NCI-H2029 (cell line): ENCODE results near the gene ADCY9.

Experiments
- DNase-seq: peaks from one replicate; lab custom pipeline; 2025; lab: John Stamatoyannopoulos, UW

Gene ADCY9

DNA sequence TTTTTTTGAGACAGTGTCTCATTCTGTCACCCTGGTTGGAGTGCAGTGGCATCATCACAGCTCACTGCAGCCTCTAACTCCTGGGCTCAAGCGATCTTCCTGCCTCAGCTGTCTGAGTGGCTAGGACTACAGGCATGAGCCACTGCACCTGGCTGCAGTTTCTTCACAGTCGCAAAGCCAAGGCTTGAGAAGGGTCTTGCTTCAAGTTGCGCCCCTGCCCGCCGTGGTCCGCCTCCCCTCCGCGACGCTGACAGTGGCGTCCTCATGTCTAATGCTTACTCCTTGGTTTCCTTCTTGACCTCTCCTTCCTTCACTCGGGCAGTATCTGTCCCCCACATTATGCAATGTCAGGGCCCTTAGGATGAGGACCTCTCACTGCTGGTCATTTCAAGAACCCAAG, 112.7 kb downstream of the ADCY9 start:
- DNase-seq = no peak

- DNase-seq = no peak
Measured at GRCh38 chr16:4003166-4003565, 113.1 kb downstream of the ADCY9 start.

DNA sequence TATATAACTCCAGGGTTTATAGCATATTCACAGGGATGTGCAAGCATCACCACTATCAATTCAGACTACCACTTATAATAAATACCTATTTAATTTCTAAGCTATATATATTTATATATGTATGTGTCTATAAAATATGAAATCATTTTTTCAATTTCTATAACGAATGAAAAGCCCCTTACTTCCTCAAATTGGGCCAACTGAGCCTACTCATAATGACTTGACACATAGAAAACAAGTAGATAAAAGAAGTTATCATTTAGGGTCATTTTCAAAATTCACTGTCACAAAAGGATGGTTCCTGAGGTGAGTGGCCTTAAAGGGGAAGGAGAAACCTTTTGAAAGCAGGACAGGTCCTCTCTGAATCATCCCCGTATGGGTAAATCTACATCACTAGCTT, 114.1 kb downstream of the ADCY9 start:
- no peak for DNase-seq

DNA sequence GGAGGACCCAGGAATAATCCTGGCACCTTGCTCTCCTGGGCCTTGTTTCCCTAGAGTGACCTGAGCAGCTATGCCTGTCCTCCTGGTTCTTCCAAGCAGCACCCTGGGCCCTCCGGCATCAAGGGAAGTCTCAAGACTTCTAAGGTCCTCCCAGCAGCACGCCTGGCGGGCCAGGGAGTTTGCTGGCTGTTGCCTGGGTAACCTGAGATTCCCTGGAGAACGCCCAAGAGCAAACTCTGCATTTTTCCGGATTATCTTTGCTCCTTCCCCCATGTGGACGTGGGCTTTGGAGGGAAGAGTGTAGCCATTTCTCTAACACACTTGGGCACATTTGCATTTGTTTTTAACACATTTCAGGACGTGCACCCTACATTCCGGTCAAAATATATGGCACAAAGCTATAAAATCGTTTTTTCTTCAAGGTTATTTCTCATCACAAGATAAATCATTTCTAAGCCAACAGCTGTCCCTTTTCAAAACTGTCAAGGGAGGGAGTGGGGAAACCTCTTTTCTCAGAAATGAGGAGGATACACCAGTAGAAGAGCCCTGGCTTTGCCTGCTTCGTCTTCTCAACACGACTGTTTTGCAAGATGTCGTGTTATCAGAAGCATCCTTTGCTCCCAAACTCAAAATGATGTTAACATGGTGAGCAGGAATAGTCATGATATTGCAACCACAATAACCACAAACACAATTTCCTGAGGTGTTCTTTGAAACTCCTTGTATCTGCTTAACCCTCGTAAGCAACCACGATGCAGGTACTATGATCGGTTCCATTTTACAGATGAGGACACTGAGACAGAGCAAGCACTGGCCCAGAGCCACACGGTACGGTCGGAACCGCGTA, 116.5 kb downstream of the ADCY9 start:
- no peak for DNase-seq

DNA sequence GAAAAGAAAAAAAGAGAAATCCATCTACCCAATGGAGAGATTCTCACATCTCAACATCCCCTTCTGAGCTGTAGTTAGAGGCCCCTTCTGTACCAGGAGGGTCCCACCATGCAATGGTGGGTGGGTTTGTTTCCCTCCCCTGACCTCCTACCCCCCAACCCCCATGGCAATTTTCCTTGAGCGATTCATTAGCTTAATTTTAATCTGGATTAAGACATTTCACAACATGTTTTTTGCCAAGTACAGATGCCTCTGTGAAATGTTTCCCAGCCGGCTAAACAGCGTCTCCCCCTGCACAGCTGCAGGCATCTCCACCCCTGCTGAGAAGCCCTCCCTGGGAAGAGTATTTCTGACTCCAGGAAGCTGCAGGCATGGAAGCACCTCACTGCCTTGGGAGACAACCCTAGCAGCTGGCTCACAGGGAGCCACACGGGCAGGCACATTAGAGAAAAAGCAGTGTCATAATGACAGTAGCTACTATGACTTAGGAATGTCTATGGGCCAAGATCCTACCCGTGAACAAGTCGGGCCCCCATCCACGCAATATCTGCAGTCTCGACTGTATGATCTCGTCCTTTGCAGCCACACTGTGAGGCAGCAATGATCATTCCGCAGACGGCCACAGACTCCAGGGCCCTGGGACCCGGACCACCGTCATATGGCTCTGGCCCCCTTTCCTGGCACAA, 117.3 kb downstream of the ADCY9 start:
- no peak for DNase-seq

- no peak for DNase-seq
Measured at GRCh38 chr16:3997231-3997841, 118.9 kb downstream of the ADCY9 start.

GRCh38 chr16:3995001-3995400, 121.2 kb downstream of the ADCY9 start:
- no peak for DNase-seq

DNA sequence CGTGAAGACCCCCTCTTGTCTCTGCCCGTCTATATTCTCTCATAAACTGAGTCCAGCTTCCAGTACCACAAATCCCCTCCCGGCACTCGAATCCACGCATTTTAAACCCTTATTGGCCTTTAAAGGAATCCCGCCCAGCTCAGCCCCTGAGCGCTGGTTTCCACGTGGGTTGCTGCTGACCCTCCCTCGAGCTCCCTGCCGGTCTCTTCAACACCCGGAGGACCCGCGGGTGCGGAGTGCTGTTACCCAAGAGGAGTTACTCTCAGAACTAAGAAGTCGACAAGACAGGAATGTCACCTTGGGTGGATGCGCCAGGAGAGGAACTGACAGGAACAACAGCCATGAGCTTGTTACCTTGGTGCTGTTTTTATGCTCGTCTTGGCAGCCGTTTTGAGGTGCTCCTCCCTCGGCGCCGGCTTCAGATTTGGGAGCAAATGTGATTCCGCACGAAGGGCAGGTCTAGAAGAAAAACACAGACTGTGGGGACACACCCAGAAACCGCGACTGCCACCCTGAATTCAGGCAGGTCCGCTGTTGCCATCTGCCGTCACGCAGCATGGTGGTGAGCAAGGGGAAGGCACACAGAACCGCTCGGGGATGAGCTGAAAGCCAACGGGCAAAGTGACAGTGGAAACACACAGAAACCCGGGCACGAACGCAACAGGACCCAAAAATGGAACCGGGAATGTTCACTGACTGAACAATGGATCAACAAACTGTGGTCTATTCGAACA, 123.0 kb downstream of the ADCY9 start:
- no peak for DNase-seq

DNA sequence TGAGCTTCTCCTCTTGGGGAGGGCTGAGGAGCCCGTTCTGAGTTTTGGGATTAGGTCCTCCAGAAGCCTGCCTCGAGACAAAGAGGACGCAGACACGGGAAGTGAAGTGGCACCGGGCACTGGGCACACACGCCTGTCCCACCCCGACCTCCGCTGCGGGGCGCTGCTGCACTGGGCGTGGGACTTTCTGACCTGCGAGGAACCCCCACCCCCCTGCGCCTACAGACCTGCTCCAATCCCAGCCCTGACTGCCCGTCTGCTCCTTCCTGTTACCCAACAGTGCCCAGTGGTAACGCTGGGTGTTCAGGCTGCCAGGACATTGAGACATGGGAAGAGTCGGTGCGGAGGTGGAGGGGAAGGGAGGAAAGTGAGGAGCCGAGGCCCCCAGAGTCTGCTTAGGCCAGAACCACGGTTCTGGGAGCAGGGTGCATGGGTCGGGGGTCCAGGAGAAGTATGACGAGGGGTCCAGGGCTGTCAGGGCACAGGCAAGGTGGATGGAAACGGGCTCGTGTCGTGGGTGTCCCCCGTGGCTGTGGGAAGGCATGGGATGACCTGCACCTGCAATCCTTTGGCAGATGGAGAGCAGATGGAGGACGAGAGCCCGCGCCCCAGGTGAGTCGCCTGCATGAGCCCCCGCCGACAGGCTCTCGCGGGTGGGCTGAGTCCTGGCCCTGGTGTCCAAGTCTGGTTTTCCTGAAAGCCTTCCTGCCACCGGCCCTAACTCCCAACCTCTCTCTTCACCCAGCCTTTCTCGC, 123.8 kb downstream of the ADCY9 start:
- DNase-seq = no peak

GRCh38 chr16:3988824-3989223, 127.4 kb downstream of the ADCY9 start:
- DNase-seq = no peak

DNA sequence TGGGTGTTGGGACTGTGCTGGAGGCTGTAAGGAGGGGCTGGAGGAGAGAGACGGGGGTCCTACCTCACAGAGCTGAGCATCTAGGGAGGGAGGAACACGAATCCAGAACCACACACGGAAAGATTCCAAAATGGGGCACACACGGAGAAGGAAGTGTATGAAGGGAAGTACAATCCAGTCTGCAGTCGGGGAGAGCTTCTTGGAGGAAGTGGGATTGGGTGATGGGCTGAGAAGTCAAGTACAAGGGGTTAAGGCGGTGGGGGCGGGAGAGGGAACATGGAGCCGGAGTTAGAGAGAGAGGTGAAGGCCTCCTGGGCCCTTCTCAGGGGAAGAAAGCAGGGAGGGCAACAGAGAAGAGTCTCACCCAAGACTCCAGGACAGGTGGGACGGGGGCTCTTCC, 128.2 kb downstream of the ADCY9 start:
- no peak for DNase-seq

- DNase-seq = no peak
Measured at GRCh38 chr16:3987231-3987630, 129.0 kb downstream of the ADCY9 start.

- no peak for DNase-seq
Measured at GRCh38 chr16:3986235-3986544, 130.1 kb downstream of the ADCY9 start.

DNA sequence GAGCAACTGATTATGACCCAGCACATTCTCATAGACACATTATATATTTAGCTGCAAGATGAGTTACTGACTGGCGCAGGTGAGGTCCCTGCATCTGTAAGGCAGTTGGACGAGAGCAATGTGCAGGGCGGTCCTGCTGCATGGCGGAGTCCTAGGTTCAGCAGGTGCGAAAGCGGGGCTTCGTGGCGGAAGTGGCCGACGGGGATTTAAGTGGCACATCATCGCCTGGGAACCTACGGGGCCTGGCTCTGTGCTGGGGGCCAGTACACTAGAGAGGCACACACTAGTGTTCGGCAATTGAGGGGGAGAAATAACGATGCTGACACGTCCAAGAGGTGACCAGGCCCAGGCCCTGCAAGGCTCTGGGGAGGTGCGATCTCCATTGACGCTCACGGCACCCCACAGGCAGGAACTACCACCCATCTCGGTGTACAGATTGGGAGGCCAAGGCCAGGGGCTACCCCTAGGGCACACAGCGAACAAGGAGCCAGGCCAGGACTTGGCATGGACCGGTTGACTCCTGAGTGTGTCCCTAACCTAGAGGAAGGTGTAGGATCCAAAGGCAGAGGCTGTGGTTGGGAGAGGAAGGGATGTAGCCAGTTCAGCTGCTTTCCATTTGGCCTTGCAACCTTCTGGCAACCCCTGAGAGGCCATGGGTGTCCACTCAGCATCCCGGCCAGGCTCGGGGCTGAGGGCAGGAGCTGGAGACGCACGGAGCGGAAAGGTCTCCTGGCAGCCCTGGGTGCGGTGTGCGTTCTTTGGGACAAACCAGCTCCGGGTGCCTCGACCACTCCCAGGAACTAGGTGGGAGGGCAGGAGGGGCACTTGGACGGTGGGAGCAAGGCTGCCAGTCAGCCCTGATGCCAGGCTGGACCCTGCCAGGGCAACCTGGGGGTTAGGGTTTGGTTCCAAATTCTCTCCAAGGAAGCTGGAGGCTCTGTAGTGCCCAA, 131.9 kb downstream of the ADCY9 start:
- DNase-seq = no peak

- DNase-seq = peak; percentile 76
Measured at GRCh38 chr16:3983081-3983520, 133.1 kb downstream of the ADCY9 start.

DNA sequence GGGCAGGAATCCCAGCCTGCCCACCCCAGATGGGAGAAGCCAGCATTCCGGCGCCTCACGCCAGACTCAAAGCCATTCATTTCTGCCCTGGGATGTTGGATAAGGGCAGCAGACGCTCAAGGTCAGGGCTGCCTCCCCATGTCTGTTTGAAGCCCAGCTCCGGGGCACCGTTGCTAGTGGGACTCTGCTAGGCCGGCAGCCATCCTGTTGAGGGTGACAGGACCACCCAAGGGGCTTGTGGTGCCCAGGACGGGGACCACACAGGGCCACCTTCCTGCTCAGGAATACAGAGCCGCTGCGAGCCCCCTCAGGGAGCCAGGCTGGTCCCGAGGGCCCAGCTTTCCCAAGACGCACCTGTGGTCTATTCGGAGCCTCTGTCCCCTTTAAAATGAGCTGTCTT, 134.0 kb downstream of the ADCY9 start:
- no peak for DNase-seq

- DNase-seq = no peak
Measured at GRCh38 chr16:3980253-3981111, 135.8 kb downstream of the ADCY9 start.

- DNase-seq = no peak
Measured at GRCh38 chr16:3979518-3979917, 136.7 kb downstream of the ADCY9 start.

GRCh38 chr16:3979070-3979469, 137.2 kb downstream of the ADCY9 start:
- no peak for DNase-seq

GRCh38 chr16:3977376-3977775, 138.9 kb downstream of the ADCY9 start:
- DNase-seq = no peak
